SK-N-SH (cell line): Measurements from ENCODE around the gene SFT2D3. TPM values are rescaled to one million over a fixed set of nuclear protein-coding genes. Genes with fewer than 3 reads are reported as not detected.

Experiments
- CTCF ChIA-PET: fragments of 300-600, 350-600 bp; formaldehyde crosslinking; extraction: SDS; loops from one replicate; lab custom pipeline; 2021; lab: Yijun Ruan, JAX
- POLR2A ChIA-PET: fragments of 350-600 bp; sonication (Branson Sonifier 250); formaldehyde crosslinking; extraction: SDS; loops from one replicate; lab custom pipeline; 2020; ENCODE audit warnings: antibody characterized with exemption, inconsistent platforms; lab: Yijun Ruan, JAX
- DNase-seq: peaks from one replicate; pipeline ENCODE4 v3.0.0; 2012
- H2AFZ ChIP-seq: fragments of 200-600 bp; sonication (generic); 2 replicates; pipeline ENCODE4 v1.8.1; 2016; ENCODE audit warnings: antibody characterized with exemption, mild to moderate bottlenecking, low read depth
- H3F3A ChIP-seq: fragments of 200-600 bp; sonication (generic); replicated peaks from 2 replicates; pipeline ENCODE3; 2016; ENCODE audit warnings: antibody characterized with exemption, mild to moderate bottlenecking; ENCODE audit not compliant: insufficient read depth
- H3K27ac ChIP-seq, 2 experiments: fragments of 200-500 bp in 1 of 2; fragments of 200-600 bp in 1 of 2; sonication (Bioruptor generic) in 1 of 2; sonication (generic), shearing (Covaris generic) in 1 of 2; 2 replicates each; pipeline versions ENCODE4 v1.5.1 to v1.6.1; 2014 to 2016; ENCODE audit warnings: low read depth in 2 of 2, inconsistent platforms in 1 of 2, low read length in 1 of 2, mild to moderate bottlenecking in 1 of 2, mixed read lengths in 1 of 2
- H3K27me3 ChIP-seq: fragments of 200-600 bp; sonication (generic), shearing (Covaris generic); 2 replicates; pipeline ENCODE4 v1.6.1; 2016; ENCODE audit warnings: mixed run types; ENCODE audit not compliant: insufficient read depth
- H3K36me3 ChIP-seq, 2 experiments: fragments of 200-500 bp in 1 of 2; fragments of 200-600 bp in 1 of 2; sonication (Bioruptor generic) in 1 of 2; sonication (generic) in 1 of 2; replicated peaks in 1 of 2; 2 replicates each; pipeline versions ENCODE3 to v1.5.1; 2014 to 2016; ENCODE audit warnings: low read length in 1 of 2, mild to moderate bottlenecking in 1 of 2; ENCODE audit not compliant: insufficient read depth in 2 of 2, control insufficient read depth in 1 of 2
- H3K4me1 ChIP-seq, 2 experiments: fragments of 200-500 bp in 1 of 2; fragments of 200-600 bp in 1 of 2; sonication (Bioruptor generic) in 1 of 2; sonication (generic), shearing (Covaris generic) in 1 of 2; 2 replicates each; pipeline versions ENCODE4 v1.5.1 to v1.6.1; 2014 to 2016; ENCODE audit warnings: low read depth in 1 of 2, low read length in 1 of 2, mixed run types in 1 of 2; ENCODE audit not compliant: insufficient read depth in 2 of 2, control insufficient read depth in 1 of 2
- H3K4me2 ChIP-seq: fragments of 200-600 bp; sonication (generic), shearing (Covaris generic); 2 replicates; pipeline ENCODE4 v1.6.1; 2017; ENCODE audit warnings: mixed run types
- H3K4me3 ChIP-seq, 2 experiments: fragments of 200-500 bp in 1 of 2; fragments of 200-600 bp in 1 of 2; sonication (Bioruptor generic) in 1 of 2; sonication (generic), shearing (Covaris generic) in 1 of 2; 2 replicates each; pipeline versions ENCODE4 v1.5.1 to v1.8.1; 2014 to 2016; ENCODE audit warnings: low read depth in 2 of 2, inconsistent platforms in 1 of 2, low read length in 1 of 2, mild to moderate bottlenecking in 1 of 2, mixed read lengths in 1 of 2, moderate library complexity in 1 of 2
- H3K79me2 ChIP-seq: fragments of 200-600 bp; sonication (generic); 2 replicates; pipeline ENCODE4 v1.8.1; 2017; ENCODE audit warnings: mild to moderate bottlenecking; ENCODE audit not compliant: insufficient read depth
- H3K9ac ChIP-seq: fragments of 200-600 bp; sonication (generic); 2 replicates; pipeline ENCODE4 v1.6.1; 2017; ENCODE audit warnings: mixed run types
- H3K9me2 ChIP-seq: fragments of 200-600 bp; sonication (generic); 2 replicates; pipeline ENCODE4 v1.6.1; 2017; ENCODE audit warnings: mixed run types
- H3K9me3 ChIP-seq: fragments of 200-600 bp; sonication (generic); 2 replicates; pipeline ENCODE4 v1.6.1; 2017; ENCODE audit warnings: mixed run types, mild to moderate bottlenecking, moderate library complexity
- H4K20me1 ChIP-seq: fragments of 200-600 bp; sonication (generic); 2 replicates; pipeline ENCODE4 v1.6.1; 2017; ENCODE audit warnings: mild to moderate bottlenecking, mixed run types; ENCODE audit not compliant: insufficient read depth
- ELF1 ChIP-seq: IDR thresholded peaks from 2 replicates; pipeline ENCODE4 v1.4.0; 2012
- EP300 ChIP-seq, 2 experiments: IDR thresholded peaks; 2 replicates each; pipeline versions ENCODE4 v1.4.0 to v1.6.1; 2012; ENCODE audit warnings: borderline replicate concordance in 1 of 2, low read depth in 1 of 2, low read length in 1 of 2
- FOSL2 ChIP-seq: IDR thresholded peaks from 2 replicates; pipeline ENCODE4 v1.4.0; 2012; ENCODE audit warnings: low read depth, mild to moderate bottlenecking, moderate library complexity, borderline replicate concordance
- FOXJ3 ChIP-seq: sonication (generic); formaldehyde crosslinking; IDR thresholded peaks from 2 replicates; pipeline ENCODE4 v1.5.1; 2020; ENCODE audit warnings: mild to moderate bottlenecking, missing genetic modification reagents
- FOXM1 ChIP-seq: IDR thresholded peaks from 2 replicates; pipeline ENCODE4 v1.4.0; 2012; ENCODE audit warnings: low read depth, mild to moderate bottlenecking
- GABPA ChIP-seq: IDR thresholded peaks from 2 replicates; pipeline ENCODE4 v1.4.0; 2012; ENCODE audit warnings: low read depth, mild to moderate bottlenecking
- GATA2 ChIP-seq: sonication (generic); formaldehyde crosslinking; IDR thresholded peaks from 2 replicates; pipeline ENCODE4 v1.5.0; 2020; ENCODE audit warnings: mild to moderate bottlenecking, missing genetic modification reagents
- IRF3 ChIP-seq: fragments of 150-350 bp; IDR thresholded peaks from 2 replicates; pipeline ENCODE4 v1.6.1; 2016; ENCODE audit warnings: mild to moderate bottlenecking, low read depth, low read length
- JUND ChIP-seq: IDR thresholded peaks from 2 replicates; pipeline ENCODE4 v1.4.0; 2012
- MAX ChIP-seq: IDR thresholded peaks from 2 replicates; pipeline ENCODE4 v1.4.0; 2012; ENCODE audit warnings: low read depth
- MEF2A ChIP-seq: IDR thresholded peaks from 2 replicates; pipeline ENCODE4 v1.4.0; 2012; ENCODE audit warnings: low read depth, borderline replicate concordance
- PBX3 ChIP-seq: IDR thresholded peaks from 2 replicates; pipeline ENCODE4; 2012
- POLR2AphosphoS5 ChIP-seq: IDR thresholded peaks from 2 replicates; pipeline ENCODE4 v1.6.1; 2012; ENCODE audit warnings: low read depth, low read length
- RCOR1 ChIP-seq: fragments of 150-350 bp; IDR thresholded peaks from 2 replicates; pipeline ENCODE4 v1.6.1; 2017; ENCODE audit warnings: antibody characterized with exemption, low read length
- SMC3 ChIP-seq: IDR thresholded peaks from 2 replicates; pipeline ENCODE4 v1.6.1; 2012; ENCODE audit warnings: low read depth, low read length, improper control_type of control experiment
- TEAD4 ChIP-seq: IDR thresholded peaks from 2 replicates; pipeline ENCODE4 v1.4.0; 2012; ENCODE audit warnings: mild to moderate bottlenecking, borderline replicate concordance; ENCODE audit not compliant: insufficient read depth
- USF1 ChIP-seq: IDR thresholded peaks from 2 replicates; pipeline ENCODE4 v1.4.0; 2012; ENCODE audit warnings: low read depth, borderline replicate concordance
- USF2 ChIP-seq: fragments of 150-350 bp; IDR thresholded peaks from 2 replicates; pipeline ENCODE4 v1.6.1; 2017; ENCODE audit warnings: antibody characterized with exemption, low read length, low read depth, borderline replicate concordance
- YY1 ChIP-seq: IDR thresholded peaks from 2 replicates; pipeline ENCODE4 v1.4.0; 2012; ENCODE audit warnings: low read depth, mild to moderate bottlenecking
- ZBTB33 ChIP-seq: IDR thresholded peaks from 2 replicates; pipeline ENCODE4 v1.4.0; 2012; ENCODE audit warnings: low read depth, borderline replicate concordance
- WGBS: methylation state at CpG from one replicate; pipeline ENCODE4 v1.1.6; 2017; ENCODE audit warnings: low lambda C conversion rate; 5-methylcytosine and 5-hydroxymethylcytosine counted together
- polyA plus RNA-seq, 3 experiments: library from polyadenylated mRNA; depleted of rRNA; stranded (reverse); fragments of >200 nt; gene quantifications; 2 replicates each; pipeline ENCODE4 v1.2.3, GENCODE V29; 2012

Gene SFT2D3
- polyA plus RNA-seq, 1 of the 3 experiments (the other 2 are of a cell fraction), result 3.2 TPM

GRCh38 chr2:127680706-127681287 lies 20.5 kb upstream of the SFT2D3 start:
- Histone ChIP-seq H3K4me2 (no peak overlapping the region), H3K9me3 (no peaks in the 10 kb centered on the region), H4K20me1 (no peaks in the 10 kb centered on the region), H2AFZ (no peak overlapping the region), H3K27me3 (peaks cover 14% of the 10 kb centered on the region; the same call in 1 of the 2 replicates), H3K4me3 (no peak overlapping the region), H3K4me1 (peaks cover 0 to 6% of the 10 kb centered on the region in 2 experiments; a peak in 1 of 4 replicates), H3K79me2 (no peaks in the 10 kb centered on the region), H3K9me2 (no peaks in the 10 kb centered on the region), H3K36me3 (no peaks in the 10 kb centered on the region), H3K27ac (no peak overlapping the region), H3F3A (no peaks in the 10 kb centered on the region), H3K9ac (no peak overlapping the region)
- 92% methylated on average over 17 of the region's 19 CpGs for WGBS
- ChIA-PET CTCF (interaction anchor here (1.3 to 5.2 kb wide), 3 partner anchors 16 to 31 kb away, joined by 3 to 19 read pairs (median 12); no protein-coding TSS in a partner anchor), POLR2A (no interaction called here)
- DNase-seq, result no peak
- TF ChIP-seq TEAD4 (no peak), USF2 (no peak), FOXM1 (no peak), JUND (no peak), ZBTB33 (no peak), POLR2AphosphoS5 (no peak), GATA2 (CRISPR knock-in tag) (no peak), EP300 (IDR thresholded peaks at IDR 0.05; ENCODE audit: borderline replicate concordance in 1 of 2, low read depth in 1 of 2, low read length in 1 of 2) (no peak), IRF3 (no peak), MAX (no peak), USF1 (no peak), PBX3 (no peak), RCOR1 (no peak), FOSL2 (no peak), ELF1 (no peak), GABPA (no peak), FOXJ3 (CRISPR knock-in tag) (no peak), YY1 (no peak), MEF2A (no peak), SMC3 (no peak)
